Measurements from ENCODE around the gene PAPLN.
"Not testable (repeated sequence)": the region's sequence is repeated elsewhere in the genome, so short reads cannot be mapped to it uniquely, and the experiment has no call there.

The PAPLN gene

GRCh38 chr14:73289729-73290128 lies 52.4 kb downstream of the PAPLN start:
- no peak for DNase-seq (ENCODE audit: low read depth in 2 of 2)

DNA sequence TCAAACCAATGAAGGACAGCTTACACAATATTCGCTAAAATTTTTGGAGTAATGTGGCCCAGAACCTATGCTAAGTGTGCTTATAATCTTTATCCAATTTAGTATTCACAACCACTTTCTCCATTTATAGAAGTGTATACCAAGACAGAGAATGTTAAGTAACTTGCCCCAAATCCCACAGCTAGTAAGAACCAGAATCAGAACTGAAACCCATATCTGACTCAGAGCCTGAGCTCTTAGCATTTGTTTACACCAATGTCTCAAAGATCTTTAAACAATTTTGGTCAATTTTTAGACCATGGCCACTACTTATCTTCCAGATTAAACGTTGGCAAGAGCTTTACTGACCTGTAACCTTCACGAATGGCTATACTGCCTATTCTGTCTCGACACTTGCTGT lies 53.0 kb downstream of the PAPLN start:
- DNase-seq (ENCODE audit: low read depth in 2 of 2) = no peak

- DNase-seq (ENCODE audit: low read depth in 2 of 2) = no peak
These were observed 56.8 kb downstream of the PAPLN start for GRCh38 chr14:73293782-73294781.

DNA sequence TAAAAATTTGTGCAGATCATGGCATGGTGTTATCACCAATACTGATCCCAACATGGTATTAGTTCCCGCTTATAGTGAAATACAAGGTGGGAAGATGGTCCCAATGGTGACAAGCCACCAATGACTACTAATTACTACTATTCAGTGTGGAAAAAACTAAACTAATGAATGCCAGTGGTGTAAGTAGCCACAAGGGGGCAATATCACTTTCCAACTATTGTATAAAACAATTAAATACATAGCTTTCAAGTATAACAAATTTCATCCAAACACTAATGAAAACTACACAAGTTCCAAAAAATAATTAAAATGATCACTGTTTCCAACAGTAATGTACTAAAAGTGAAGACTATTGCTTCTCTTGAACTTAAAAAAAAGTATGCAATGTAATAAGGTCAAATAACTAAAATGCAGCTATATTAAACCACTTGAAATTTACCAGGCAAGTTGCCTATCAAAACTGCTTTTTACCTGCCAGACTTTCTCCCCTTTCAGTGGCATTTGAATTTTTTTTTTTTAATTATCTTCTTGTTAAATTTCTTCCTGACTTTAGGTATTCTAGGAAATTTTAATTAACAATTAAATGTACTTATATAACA lies 58.0 kb downstream of the PAPLN start:
- DNase-seq (ENCODE audit: low read depth in 2 of 2) = no peak

DNA sequence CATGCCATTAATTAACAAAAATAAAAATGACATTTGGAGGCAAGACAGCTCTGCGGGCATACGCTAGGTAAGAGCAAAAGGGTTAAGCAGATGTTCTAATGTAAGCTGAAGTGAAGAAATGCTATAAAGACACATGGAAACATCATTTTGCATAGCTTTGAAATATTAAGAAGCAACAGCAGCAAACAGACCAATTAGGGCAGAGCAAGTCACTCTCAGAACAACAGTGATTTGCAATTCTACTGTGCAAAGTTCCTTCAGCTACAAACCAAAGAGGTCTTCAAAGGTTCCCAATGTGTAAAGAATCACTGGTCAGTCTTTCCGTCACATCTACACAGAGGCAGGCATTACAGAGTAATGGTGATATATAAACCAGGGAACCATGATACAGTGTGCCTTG lies 68.2 kb downstream of the PAPLN start:
- DNase-seq (ENCODE audit: low read depth in 2 of 2) = no peak

GRCh38 chr14:73307261-73307660 lies 70.0 kb downstream of the PAPLN start:
- DNase-seq (ENCODE audit: low read depth in 2 of 2) = no peak

DNA sequence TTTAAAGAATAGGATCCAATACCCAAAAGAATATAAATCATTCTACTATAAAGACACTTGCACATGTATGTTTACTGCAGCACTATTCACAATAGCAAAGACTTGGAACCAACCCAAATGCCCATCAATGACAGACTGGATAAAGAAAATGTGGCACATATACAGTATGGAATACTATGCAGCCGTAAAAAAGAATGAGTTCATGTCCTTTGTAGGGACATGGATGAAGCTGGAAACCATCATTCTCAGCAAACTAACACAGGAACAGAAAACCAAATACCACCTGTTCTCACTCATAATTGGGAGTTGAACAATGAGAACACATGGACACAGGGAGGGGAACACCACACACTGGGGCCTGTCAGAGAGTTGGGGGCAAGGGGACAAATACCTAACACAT lies 71.9 kb downstream of the PAPLN start:
- not testable (repeated sequence) for DNase-seq (ENCODE audit: low read depth in 2 of 2)

GRCh38 chr14:73311708-73312030 lies 74.4 kb downstream of the PAPLN start:
- no peak for DNase-seq (ENCODE audit: low read depth in 2 of 2)

GRCh38 chr14:73312687-73313086 lies 75.4 kb downstream of the PAPLN start:
- DNase-seq (ENCODE audit: low read depth in 2 of 2) = no peak

DNA sequence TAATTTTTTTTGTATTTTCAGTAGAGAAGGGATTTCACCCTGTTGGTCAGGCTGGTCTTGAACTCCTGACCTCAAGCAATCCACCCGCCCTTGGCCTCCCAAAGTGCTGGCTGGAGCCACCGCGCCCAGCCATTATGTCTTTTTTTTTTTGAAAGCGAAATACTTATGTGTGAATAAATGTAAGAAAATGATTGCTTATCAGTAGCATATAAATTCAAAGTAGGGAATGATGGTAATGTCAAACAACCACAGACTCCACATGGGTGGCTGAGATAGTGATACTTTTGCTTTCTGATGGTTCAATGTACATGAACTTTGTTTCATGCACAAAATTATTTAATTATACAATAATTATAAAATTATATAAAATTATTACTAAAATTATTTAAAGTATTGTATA lies 75.8 kb downstream of the PAPLN start:
- DNase-seq (ENCODE audit: low read depth in 2 of 2) = no peak

- no peak for DNase-seq (ENCODE audit: low read depth in 2 of 2)
These were observed 86.6 kb downstream of the PAPLN start for GRCh38 chr14:73323896-73324399.
